NCI-H345 (cell line): Measurements from ENCODE around the gene EFHC2.
"Not testable (repeated sequence)": the region's sequence is repeated elsewhere in the genome, so short reads cannot be mapped to it uniquely, and the experiment has no call there.

Experiments used
- DNase-seq: peaks from one replicate; lab custom pipeline; 2025; lab: John Stamatoyannopoulos, UW

The EFHC2 gene

GRCh38 chrX:44232081-44232480 is 111.4 kb downstream of the EFHC2 start:
- DNase-seq: no peak

- DNase-seq: no peak
Observed at GRCh38 chrX:44228621-44229020, 114.9 kb downstream of the EFHC2 start.

GRCh38 chrX:44227991-44228390 is 115.5 kb downstream of the EFHC2 start:
- no peak for DNase-seq

- DNase-seq: no peak
Observed at GRCh38 chrX:44225667-44226066, 117.8 kb downstream of the EFHC2 start.

GRCh38 chrX:44224760-44225159 is 118.7 kb downstream of the EFHC2 start:
- no peak for DNase-seq

- no peak for DNase-seq
Observed at GRCh38 chrX:44223150-44223549, 120.3 kb downstream of the EFHC2 start.

- no peak for DNase-seq
Observed at GRCh38 chrX:44218465-44218864, 125.0 kb downstream of the EFHC2 start.

- no peak for DNase-seq
Observed at GRCh38 chrX:44216171-44216570, 127.3 kb downstream of the EFHC2 start.

- no peak for DNase-seq
Observed at GRCh38 chrX:44203791-44204190, 139.7 kb downstream of the EFHC2 start.

- no peak for DNase-seq
Observed at GRCh38 chrX:44202596-44202995, 140.9 kb downstream of the EFHC2 start.

GRCh38 chrX:44189116-44189515 is 154.4 kb downstream of the EFHC2 start:
- no peak for DNase-seq

GRCh38 chrX:44187915-44188314 is 155.6 kb downstream of the EFHC2 start:
- not testable (repeated sequence) for DNase-seq

GRCh38 chrX:44183329-44183728 is 160.1 kb downstream of the EFHC2 start:
- DNase-seq: no peak

GRCh38 chrX:44178274-44179053 is 165.0 kb downstream of the EFHC2 start:
- DNase-seq: no peak

- no peak for DNase-seq
Observed at GRCh38 chrX:44175455-44175854, 168.0 kb downstream of the EFHC2 start.

- no peak for DNase-seq
Observed at GRCh38 chrX:44174061-44174460, 169.4 kb downstream of the EFHC2 start.

- no peak for DNase-seq
Observed at GRCh38 chrX:44173219-44173618, 170.3 kb downstream of the EFHC2 start.

- DNase-seq: no peak
Observed at GRCh38 chrX:44167116-44167515, 176.4 kb downstream of the EFHC2 start.

- no peak for DNase-seq
Observed at GRCh38 chrX:44162964-44163475, 180.5 kb downstream of the EFHC2 start.

GRCh38 chrX:44157858-44158257 is 185.6 kb downstream of the EFHC2 start:
- no peak for DNase-seq

GRCh38 chrX:44157283-44157682 is 186.2 kb downstream of the EFHC2 start:
- no peak for DNase-seq

- DNase-seq: no peak
Observed at GRCh38 chrX:44156726-44157125, 186.7 kb downstream of the EFHC2 start.

GRCh38 chrX:44155126-44155525 is 188.3 kb downstream of the EFHC2 start:
- no peak for DNase-seq

- no peak for DNase-seq
Observed at GRCh38 chrX:44152852-44153251, 190.6 kb downstream of the EFHC2 start.
